ENCODE results near the gene KIF17. TPM values are rescaled to one million over a fixed set of nuclear protein-coding genes. Genes with fewer than 3 reads are reported as not detected.
A peak's percentile ranks its signal among the peaks of the same experiment; 100 is the strongest.

The KIF17 gene
- total and polyA plus RNA-seq, 2 of the 8 experiments (the other 6 are each of a cell fraction or from before 2014, with no cell fraction given) = 6.9 to 10.4 TPM

GRCh38 chr1:20723537-20724363 is 5.9 kb upstream of the KIF17 start:
- CTCF ChIA-PET (ENCODE audit: partially characterized antibody) = interaction anchor here (0.6 to 8.9 kb wide), 4 partner anchors 26 to 233 kb away, joined by 3 to 82 read pairs (median 4); no protein-coding TSS in a partner anchor
- H4K91ac ChIP-seq (replicated peaks; ENCODE audit: insufficient read length, low read length) = no peak overlapping the region

More at GRCh38 chr1:20723537-20724363, 5.9 kb upstream of the KIF17 start:
- no peaks in the 10 kb centered on the region for H3K79me1 ChIP-seq (ENCODE audit: low read depth, low read length)
- no peak overlapping the region for H2BK120ac ChIP-seq (replicated peaks; ENCODE audit: low read depth, low read length)
- H3K9me3 ChIP-seq (ENCODE audit: insufficient read depth in 2 of 2, low read depth in 1 of 2, low read length in 1 of 2) = no peaks in the 10 kb centered on the region
- H2AK5ac ChIP-seq (ENCODE audit: low read depth, low read length) = no peak overlapping the region
- FAIRE-seq (no peak), DNase-seq (ENCODE audit: low read depth in 1 of 2, low spot score in 2 of 2) (no peak)
- POLR2A ChIA-PET (ENCODE audit: partially characterized antibody) = interaction anchor here (0.6 to 1.2 kb wide), 4 partner anchors 9 to 63 kb away, joined by 3 to 4 read pairs (median 3); no protein-coding TSS in a partner anchor
- no peak overlapping the region for H2BK5ac ChIP-seq (ENCODE audit: low read depth, low read length)
- H3K9ac ChIP-seq (replicated peaks in 1 of 4; ENCODE audit: extremely low read depth in 1 of 4, low read depth in 3 of 4, low read length in 3 of 4) = no peak overlapping the region
- no peak overlapping the region for H3K4me2 ChIP-seq (ENCODE audit: insufficient read depth in 1 of 2, low read depth in 2 of 2, low read length in 2 of 2)
- no peak overlapping the region for H3K18ac ChIP-seq (ENCODE audit: extremely low read depth, low read length)
- no peak overlapping the region for H3K27ac ChIP-seq (ENCODE audit: low read depth, low read length)
- no peak overlapping the region for H3K56ac ChIP-seq (replicated peaks; ENCODE audit: insufficient read length, low read depth, low read length)
- TF ChIP-seq TBP (IDR thresholded peaks at IDR 0.05; ENCODE audit: low read depth, low read length) = no peak
- TF ChIP-seq USF2 (IDR thresholded peaks at IDR 0.05; ENCODE audit: low read length) = no peak
- TF ChIP-seq CBX5 (IDR thresholded peaks at IDR 0.05; ENCODE audit: low read depth, low read length) = no peak
- no peak overlapping the region for H3K14ac ChIP-seq (ENCODE audit: insufficient read length)
- no peak overlapping the region for H2BK12ac ChIP-seq (ENCODE audit: low read depth, low read length)
- no peak overlapping the region for H4K5ac ChIP-seq (ENCODE audit: insufficient read length, low read depth, low read length)
- H2BK15ac ChIP-seq (ENCODE audit: low read length) = 0 out of 2 replicates have a peak overlapping the region, but pooled peaks have one; percentile 8
- no peaks in the 10 kb centered on the region for H3K36me3 ChIP-seq (ENCODE audit: control insufficient read depth in 2 of 4, insufficient read depth in 4 of 4, low read length in 3 of 4)
- H3K27me3 ChIP-seq (replicated peaks in 1 of 4; ENCODE audit: control insufficient read depth in 3 of 4, extremely low read depth in 1 of 4, insufficient read depth in 3 of 4, low read length in 3 of 4) = peaks cover 0 to 9% (median 1%) of the 10 kb centered on the region in 4 experiments; a peak in 4 of 7 replicates
- peaks cover 0 to 5% of the 10 kb centered on the region in 2 experiments for H4K20me1 ChIP-seq (replicated peaks in 1 of 2; ENCODE audit: control insufficient read depth in 1 of 2, insufficient read depth in 2 of 2, low read length in 2 of 2)
- WGBS, 2 experiments (ENCODE audit: extremely low coverage in 1 of 2, insufficient coverage in 1 of 2, insufficient read length in 1 of 2, insufficient replicate concordance in 2 of 2, low coverage in 1 of 2, low lambda C conversion rate in 2 of 2, missing lambda C conversion rate in 1 of 2) = 89% methylated on average over 35 of the region's 35 CpGs; no CpG with 5 or more reads in 1 of the 2 experiments
- no peaks in the 10 kb centered on the region; a peak in 1 of 4 replicates for H3K79me2 ChIP-seq (ENCODE audit: control insufficient read depth in 1 of 2, insufficient read depth in 2 of 2, low read length in 2 of 2)
- H3K4ac ChIP-seq (replicated peaks; ENCODE audit: insufficient read length, low read depth, low read length) = no peak overlapping the region
- no peak overlapping the region for H3K23ac ChIP-seq (ENCODE audit: insufficient read length)
- peak overlapping the region; percentile 18; the same call in 1 of the 2 replicates for H4K8ac ChIP-seq (ENCODE audit: extremely low read depth, insufficient read depth, low read length)
- no peaks in the 10 kb centered on the region for H3K23me2 ChIP-seq (ENCODE audit: low read depth, low read length)
- H2BK20ac ChIP-seq (ENCODE audit: low read length) = no peak overlapping the region
- H2AFZ ChIP-seq (ENCODE audit: low read length) = no peak overlapping the region
- no peak overlapping the region for H3K4me3 ChIP-seq (ENCODE audit: extremely low read depth in 1 of 4, insufficient read depth in 2 of 4, low read depth in 3 of 4, low read length in 4 of 4)
- H3K4me1 ChIP-seq (replicated peaks in 1 of 4; ENCODE audit: control insufficient read depth in 3 of 4, insufficient read depth in 4 of 4, low read length in 3 of 4) = peaks cover 0 to 17% (median 15%) of the 10 kb centered on the region in 4 experiments; a peak in 6 of 7 replicates
